HG03575 (cell line): ENCODE measurements around the gene RPL10A.

Source experiments
- ATAC-seq: cut with Tn5 transposase; IDR thresholded peaks from one replicate; pipeline ENCODE4 v1.9.1; 2021; ENCODE audit not compliant: unreplicated experiment, insufficient number of reproducible peaks, low FRiP score; ENCODE audit errors: extremely low read depth

Gene RPL10A

GRCh38 chr6:35473075-35473849, 5.1 kb downstream of the RPL10A start:
- no peak for ATAC-seq

GRCh38 chr6:35473850-35474130, 5.6 kb downstream of the RPL10A start:
- no peak for ATAC-seq

- ATAC-seq: no peak
These were observed 6.1 kb downstream of the RPL10A start for GRCh38 chr6:35474131-35474941.

GRCh38 chr6:35474942-35475570, 6.9 kb downstream of the RPL10A start:
- ATAC-seq: no peak

- no peak for ATAC-seq
These were observed 7.4 kb downstream of the RPL10A start for GRCh38 chr6:35475573-35475972.

GRCh38 chr6:35476004-35476403, 7.8 kb downstream of the RPL10A start:
- ATAC-seq: no peak

- no peak for ATAC-seq
These were observed 8.8 kb downstream of the RPL10A start for GRCh38 chr6:35477028-35477427.

- ATAC-seq: no peak
These were observed 9.5 kb downstream of the RPL10A start for GRCh38 chr6:35477551-35478179.

GRCh38 chr6:35478259-35478658, 10.1 kb downstream of the RPL10A start:
- ATAC-seq: no peak

GRCh38 chr6:35480176-35480575, 12.0 kb downstream of the RPL10A start:
- no peak for ATAC-seq

GRCh38 chr6:35481226-35481625, 13.0 kb downstream of the RPL10A start:
- ATAC-seq: no peak

GRCh38 chr6:35483062-35483461, 14.9 kb downstream of the RPL10A start:
- ATAC-seq: no peak

GRCh38 chr6:35483490-35483889, 15.3 kb downstream of the RPL10A start:
- no peak for ATAC-seq

GRCh38 chr6:35483893-35484645, 15.9 kb downstream of the RPL10A start:
- ATAC-seq: no peak

- no peak for ATAC-seq
These were observed 16.8 kb downstream of the RPL10A start for GRCh38 chr6:35484921-35485392.

- ATAC-seq: no peak
These were observed 17.2 kb downstream of the RPL10A start for GRCh38 chr6:35485402-35485877.

- no peak for ATAC-seq
These were observed 18.1 kb downstream of the RPL10A start for GRCh38 chr6:35486005-35486925.
